ENCODE measurements around the gene ABCC4.

ABCC4 gene, protein sequence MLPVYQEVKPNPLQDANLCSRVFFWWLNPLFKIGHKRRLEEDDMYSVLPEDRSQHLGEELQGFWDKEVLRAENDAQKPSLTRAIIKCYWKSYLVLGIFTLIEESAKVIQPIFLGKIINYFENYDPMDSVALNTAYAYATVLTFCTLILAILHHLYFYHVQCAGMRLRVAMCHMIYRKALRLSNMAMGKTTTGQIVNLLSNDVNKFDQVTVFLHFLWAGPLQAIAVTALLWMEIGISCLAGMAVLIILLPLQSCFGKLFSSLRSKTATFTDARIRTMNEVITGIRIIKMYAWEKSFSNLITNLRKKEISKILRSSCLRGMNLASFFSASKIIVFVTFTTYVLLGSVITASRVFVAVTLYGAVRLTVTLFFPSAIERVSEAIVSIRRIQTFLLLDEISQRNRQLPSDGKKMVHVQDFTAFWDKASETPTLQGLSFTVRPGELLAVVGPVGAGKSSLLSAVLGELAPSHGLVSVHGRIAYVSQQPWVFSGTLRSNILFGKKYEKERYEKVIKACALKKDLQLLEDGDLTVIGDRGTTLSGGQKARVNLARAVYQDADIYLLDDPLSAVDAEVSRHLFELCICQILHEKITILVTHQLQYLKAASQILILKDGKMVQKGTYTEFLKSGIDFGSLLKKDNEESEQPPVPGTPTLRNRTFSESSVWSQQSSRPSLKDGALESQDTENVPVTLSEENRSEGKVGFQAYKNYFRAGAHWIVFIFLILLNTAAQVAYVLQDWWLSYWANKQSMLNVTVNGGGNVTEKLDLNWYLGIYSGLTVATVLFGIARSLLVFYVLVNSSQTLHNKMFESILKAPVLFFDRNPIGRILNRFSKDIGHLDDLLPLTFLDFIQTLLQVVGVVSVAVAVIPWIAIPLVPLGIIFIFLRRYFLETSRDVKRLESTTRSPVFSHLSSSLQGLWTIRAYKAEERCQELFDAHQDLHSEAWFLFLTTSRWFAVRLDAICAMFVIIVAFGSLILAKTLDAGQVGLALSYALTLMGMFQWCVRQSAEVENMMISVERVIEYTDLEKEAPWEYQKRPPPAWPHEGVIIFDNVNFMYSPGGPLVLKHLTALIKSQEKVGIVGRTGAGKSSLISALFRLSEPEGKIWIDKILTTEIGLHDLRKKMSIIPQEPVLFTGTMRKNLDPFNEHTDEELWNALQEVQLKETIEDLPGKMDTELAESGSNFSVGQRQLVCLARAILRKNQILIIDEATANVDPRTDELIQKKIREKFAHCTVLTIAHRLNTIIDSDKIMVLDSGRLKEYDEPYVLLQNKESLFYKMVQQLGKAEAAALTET (N-terminal part only)

DNA sequence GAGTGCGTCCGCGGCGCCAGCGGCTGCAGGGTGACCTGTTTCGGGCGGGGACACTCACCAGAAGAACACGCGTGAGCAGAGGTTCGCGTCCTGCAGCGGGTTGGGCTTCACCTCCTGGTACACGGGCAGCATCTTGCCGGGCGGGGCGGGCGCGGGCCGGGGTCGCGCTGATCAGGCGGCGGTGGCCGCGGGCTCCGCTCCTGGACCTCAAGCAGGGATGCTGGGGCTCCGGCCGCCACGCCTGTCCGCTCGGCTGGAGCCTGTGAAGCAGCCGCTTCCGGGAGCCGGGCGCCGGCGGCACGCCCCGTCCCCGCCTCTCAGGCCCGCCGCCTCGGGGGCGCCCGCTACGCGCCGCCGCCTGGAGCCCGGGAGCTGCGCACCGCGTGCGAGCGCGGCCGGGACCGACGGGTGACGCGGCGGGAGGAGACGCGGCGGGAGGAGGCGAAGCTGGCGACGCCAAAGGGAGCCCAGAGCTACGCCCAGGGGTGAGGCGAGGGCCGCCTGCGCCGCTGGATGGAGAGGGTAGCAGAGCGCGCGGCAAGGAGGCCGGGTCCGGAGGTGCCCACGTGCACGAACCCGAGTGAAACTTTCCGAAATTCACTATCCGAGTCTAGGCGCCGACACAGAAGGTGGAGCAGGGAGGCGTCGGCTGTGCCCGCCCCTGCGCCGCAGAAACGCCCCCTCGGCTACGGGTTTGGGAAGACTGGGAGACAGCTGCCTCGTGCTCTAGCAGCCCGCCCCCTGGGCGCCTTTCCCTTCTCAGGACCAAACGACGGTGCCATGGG lies at the start of gene ABCC4:
TSS of gene ABCC4 (minus strand) at position 269 of the 785 bp plus-strand sequence. CDS start at position 132, 137 bp downstream.
- in situ Hi-C loops (cut with MboI; ENCODE audit: low pct_unique_long_range_greater_than_20kb, low sequenced_read_pairs, unreplicated experiment): no loop called here
- TF ChIP-seq, protein P1, sequence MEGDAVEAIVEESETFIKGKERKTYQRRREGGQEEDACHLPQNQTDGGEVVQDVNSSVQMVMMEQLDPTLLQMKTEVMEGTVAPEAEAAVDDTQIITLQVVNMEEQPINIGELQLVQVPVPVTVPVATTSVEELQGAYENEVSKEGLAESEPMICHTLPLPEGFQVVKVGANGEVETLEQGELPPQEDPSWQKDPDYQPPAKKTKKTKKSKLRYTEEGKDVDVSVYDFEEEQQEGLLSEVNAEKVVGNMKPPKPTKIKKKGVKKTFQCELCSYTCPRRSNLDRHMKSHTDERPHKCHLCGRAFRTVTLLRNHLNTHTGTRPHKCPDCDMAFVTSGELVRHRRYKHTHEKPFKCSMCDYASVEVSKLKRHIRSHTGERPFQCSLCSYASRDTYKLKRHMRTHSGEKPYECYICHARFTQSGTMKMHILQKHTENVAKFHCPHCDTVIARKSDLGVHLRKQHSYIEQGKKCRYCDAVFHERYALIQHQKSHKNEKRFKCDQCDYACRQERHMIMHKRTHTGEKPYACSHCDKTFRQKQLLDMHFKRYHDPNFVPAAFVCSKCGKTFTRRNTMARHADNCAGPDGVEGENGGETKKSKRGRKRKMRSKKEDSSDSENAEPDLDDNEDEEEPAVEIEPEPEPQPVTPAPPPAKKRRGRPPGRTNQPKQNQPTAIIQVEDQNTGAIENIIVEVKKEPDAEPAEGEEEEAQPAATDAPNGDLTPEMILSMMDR (IDR thresholded peaks at IDR 0.05; ENCODE audit: extremely low read depth, insufficient read depth, missing control alignments): peak; percentile 23
- DNase-seq (ENCODE audit: low spot score): peak; percentile 94

DNA sequence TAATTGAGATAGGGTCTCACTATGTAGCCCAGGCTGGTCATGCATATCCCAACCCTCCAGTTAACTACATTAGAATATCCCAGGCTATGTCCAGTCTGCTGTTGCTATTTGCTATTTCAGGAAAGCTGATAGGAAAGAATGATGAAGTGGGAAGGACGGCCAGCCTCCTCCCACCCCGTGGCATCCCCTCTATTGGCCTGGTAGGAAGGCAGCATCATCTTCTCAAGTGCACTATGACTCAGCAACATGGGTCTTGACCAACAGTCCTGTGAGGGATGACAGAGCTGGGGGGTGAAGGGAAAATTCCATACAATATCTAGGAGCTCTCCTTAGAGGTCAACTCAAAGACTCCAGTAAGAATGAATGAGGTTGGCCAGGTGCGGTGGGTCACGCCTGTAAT lies 48.0 kb upstream of the ABCC4 start:
- in situ Hi-C loops (cut with MboI; ENCODE audit: low pct_unique_long_range_greater_than_20kb, low sequenced_read_pairs, unreplicated experiment): no loop called here
- TF ChIP-seq, protein P1 (IDR thresholded peaks at IDR 0.05; ENCODE audit: extremely low read depth, insufficient read depth, missing control alignments): no peak
- DNase-seq (ENCODE audit: low spot score): no peak

DNA sequence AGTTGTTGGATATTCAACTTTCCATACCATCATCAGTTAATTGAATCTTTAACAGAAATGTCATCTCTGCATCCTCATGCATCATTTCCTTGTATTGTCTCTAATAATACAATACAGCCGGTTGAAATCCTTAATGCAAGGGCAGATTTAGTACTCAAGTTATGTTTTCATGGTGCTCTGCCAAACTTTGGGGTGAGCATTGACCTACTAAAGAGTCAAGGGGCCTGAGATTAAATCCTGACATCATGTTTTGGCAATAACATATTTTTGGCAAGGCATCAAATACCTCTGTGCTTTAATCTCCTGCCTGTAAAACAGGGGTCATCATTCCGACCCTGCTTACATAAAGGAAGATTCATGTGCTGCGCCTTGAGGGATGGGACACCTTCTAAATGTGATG lies 42.7 kb upstream of the ABCC4 start:
- no peak for DNase-seq (ENCODE audit: low spot score)
- in situ Hi-C loops (cut with MboI; ENCODE audit: low pct_unique_long_range_greater_than_20kb, low sequenced_read_pairs, unreplicated experiment): no loop called here
- TF ChIP-seq, protein P1 (IDR thresholded peaks at IDR 0.05; ENCODE audit: extremely low read depth, insufficient read depth, missing control alignments): no peak

DNA sequence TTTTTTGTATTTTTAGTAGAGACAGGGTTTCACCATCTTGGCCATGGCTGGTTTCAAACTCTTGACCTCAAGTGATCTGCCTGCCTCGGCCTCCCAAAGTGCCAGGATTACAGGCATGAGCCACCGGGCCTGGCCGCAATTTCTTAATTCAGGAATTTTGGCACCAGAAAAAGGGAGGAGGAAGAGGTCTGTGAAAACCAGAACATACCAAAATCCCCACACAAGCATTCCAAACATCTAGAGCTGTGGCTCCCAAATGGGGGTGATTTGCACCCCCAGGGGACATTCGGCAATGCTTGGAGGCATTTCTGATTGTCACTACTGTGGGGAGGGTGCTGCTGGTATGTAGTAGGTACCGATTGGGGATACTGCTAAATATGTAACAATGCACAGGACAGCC lies 40.2 kb upstream of the ABCC4 start:
- TF ChIP-seq, protein P1 (IDR thresholded peaks at IDR 0.05; ENCODE audit: extremely low read depth, insufficient read depth, missing control alignments): no peak
- no peak for DNase-seq (ENCODE audit: low spot score)
- in situ Hi-C loops (cut with MboI; ENCODE audit: low pct_unique_long_range_greater_than_20kb, low sequenced_read_pairs, unreplicated experiment): no loop called here

DNA sequence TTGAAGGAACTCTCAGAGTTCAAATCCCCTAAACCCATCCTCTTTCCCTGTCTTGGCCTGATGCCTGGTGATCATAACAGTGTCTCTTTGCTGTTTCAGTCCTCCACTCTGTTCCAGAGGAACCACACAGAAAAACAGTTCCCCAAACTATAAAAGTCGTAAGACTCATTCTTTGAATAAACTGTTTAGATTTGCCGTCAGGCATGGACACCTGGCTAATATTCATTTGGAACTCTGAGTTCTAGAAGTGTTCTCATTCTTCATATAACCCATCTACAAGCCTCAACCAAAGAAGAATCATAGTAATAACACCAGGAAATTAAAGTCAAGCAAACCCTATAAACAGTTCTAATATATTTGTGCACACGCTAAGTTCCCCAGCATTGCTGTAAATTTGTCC lies 37.7 kb upstream of the ABCC4 start:
- no peak for DNase-seq (ENCODE audit: low spot score)
- in situ Hi-C loops (cut with MboI; ENCODE audit: low pct_unique_long_range_greater_than_20kb, low sequenced_read_pairs, unreplicated experiment): no loop called here

More for the DNA sequence above, 37.7 kb upstream of the ABCC4 start:
- TF ChIP-seq, protein P1 (IDR thresholded peaks at IDR 0.05; ENCODE audit: extremely low read depth, insufficient read depth, missing control alignments): no peak
